DOHH2 (cell line): ENCODE data around the gene CPEB3.
A peak's percentile ranks its signal among the peaks of the same experiment; 100 is the strongest.

Experiments used
- H3F3A ChIP-seq: fragments of 200-600 bp; sonication (generic), shearing (Covaris generic); 2 replicates; pipeline ENCODE4 v1.6.0; 2016; ENCODE audit warnings: antibody characterized with exemption, mild to moderate bottlenecking; ENCODE audit not compliant: control insufficient read depth, insufficient read depth
- H3K27ac ChIP-seq: fragments of 200-600 bp; sonication (generic); 2 replicates; pipeline ENCODE4 v1.5.1; 2014; ENCODE audit warnings: low read depth, mild to moderate bottlenecking, low read length, moderate library complexity
- H3K27me3 ChIP-seq: fragments of 200-600 bp; sonication (generic); 2 replicates; pipeline ENCODE4 v1.6.1; 2014; ENCODE audit warnings: mild to moderate bottlenecking, low read length, mixed read lengths; ENCODE audit not compliant: control insufficient read depth
- H3K36me3 ChIP-seq: fragments of 200-600 bp; sonication (generic); 2 replicates; pipeline ENCODE4 v1.6.1; 2014; ENCODE audit warnings: mild to moderate bottlenecking, low read length, moderate library complexity, mixed read lengths; ENCODE audit not compliant: control insufficient read depth
- H3K4me1 ChIP-seq: fragments of 200-600 bp; sonication (generic); 2 replicates; pipeline ENCODE4 v1.6.1; 2014; ENCODE audit warnings: mild to moderate bottlenecking, low read length, mixed read lengths; ENCODE audit not compliant: control insufficient read depth
- H3K4me2 ChIP-seq: fragments of 200-600 bp; sonication (generic); 2 replicates; pipeline ENCODE4 v1.6.0; 2014; ENCODE audit warnings: mild to moderate bottlenecking, low read length, moderate library complexity
- H3K4me3 ChIP-seq: fragments of 200-600 bp; sonication (generic); 2 replicates; pipeline ENCODE4 v1.5.1; 2014; ENCODE audit warnings: mild to moderate bottlenecking, low read length, mixed read lengths
- H3K79me2 ChIP-seq: fragments of 200-600 bp; sonication (generic); 2 replicates; pipeline ENCODE4 v1.6.1; 2014; ENCODE audit warnings: mild to moderate bottlenecking, low read length, mixed read lengths; ENCODE audit not compliant: control insufficient read depth
- H3K9me2 ChIP-seq: fragments of 200-600 bp; sonication (generic); replicated peaks from 2 replicates; pipeline ENCODE4 v1.6.1; 2014; ENCODE audit warnings: mild to moderate bottlenecking, low read length, mixed read lengths; ENCODE audit not compliant: control insufficient read depth
- H3K9me3 ChIP-seq: fragments of 200-600 bp; sonication (generic); 2 replicates; pipeline ENCODE4 v1.6.1; 2014; ENCODE audit warnings: antibody characterized with exemption, low read length, mixed read lengths; ENCODE audit not compliant: control insufficient read depth, insufficient read depth
- H4K20me1 ChIP-seq: fragments of 200-600 bp; sonication (generic); 2 replicates; pipeline ENCODE4 v1.6.0; 2014; ENCODE audit warnings: low read depth, mild to moderate bottlenecking, antibody characterized with exemption, low read length, moderate library complexity; ENCODE audit not compliant: control insufficient read depth, insufficient read depth
- CTCF ChIP-seq: fragments of 200-600 bp; sonication (generic); IDR thresholded peaks from one replicate; pipeline ENCODE4 v1.5.1; 2014; ENCODE audit warnings: antibody characterized with exemption, mild to moderate bottlenecking, low read depth, low read length; ENCODE audit not compliant: poor library complexity, severe bottlenecking
- EZH2phosphoT487 ChIP-seq: fragments of 200-600 bp; sonication (generic); IDR thresholded peaks from 2 replicates; pipeline ENCODE4 v1.6.1; 2017; ENCODE audit warnings: borderline replicate concordance, mild to moderate bottlenecking, antibody characterized with exemption, low read length, moderate library complexity, mixed read lengths

CPEB3 gene

GRCh38 chr10:92181575-92181974 lies 109.3 kb downstream of the CPEB3 start:
- H3K27ac ChIP-seq, result peak overlapping the region; percentile 47
- H4K20me1 ChIP-seq, result no peaks in the 10 kb centered on the region
- H3K79me2 ChIP-seq, result no peaks in the 10 kb centered on the region
- no peaks in the 10 kb centered on the region for H3F3A ChIP-seq
- peaks cover 44% of the 10 kb centered on the region for H3K4me1 ChIP-seq
- H3K4me2 ChIP-seq, result peak overlapping the region; percentile 46
- H3K36me3 ChIP-seq, result no peaks in the 10 kb centered on the region
- no peaks in the 10 kb centered on the region for H3K9me3 ChIP-seq
- peak overlapping the region; percentile 6; the same call in 1 of the 2 replicates for H3K4me3 ChIP-seq
- no peaks in the 10 kb centered on the region for H3K27me3 ChIP-seq
- TF ChIP-seq CTCF, result peak; percentile 60
- no peak for TF ChIP-seq EZH2phosphoT487
- H3K9me2 ChIP-seq, result no peaks in the 10 kb centered on the region

GRCh38 chr10:92180399-92180798 lies 110.5 kb downstream of the CPEB3 start:
- Histone ChIP-seq H3K27ac (0 out of 2 replicates have a peak overlapping the region, but pooled peaks have one; percentile 47), H4K20me1 (no peaks in the 10 kb centered on the region), H3K4me1 (peaks cover 41% of the 10 kb centered on the region), H3K27me3 (no peaks in the 10 kb centered on the region), H3K79me2 (no peaks in the 10 kb centered on the region), H3K36me3 (no peaks in the 10 kb centered on the region), H3K9me2 (no peaks in the 10 kb centered on the region), H3F3A (no peaks in the 10 kb centered on the region), H3K9me3 (no peaks in the 10 kb centered on the region), H3K4me3 (no peak overlapping the region), H3K4me2 (no peak overlapping the region)
- TF ChIP-seq EZH2phosphoT487 (no peak), CTCF (no peak)

GRCh38 chr10:92177546-92177945 lies 113.3 kb downstream of the CPEB3 start:
- H3F3A ChIP-seq, result no peaks in the 10 kb centered on the region
- TF ChIP-seq CTCF (no peak), EZH2phosphoT487 (no peak)
- no peaks in the 10 kb centered on the region for H3K36me3 ChIP-seq
- peaks cover 24% of the 10 kb centered on the region for H3K4me1 ChIP-seq
- no peak overlapping the region for H3K27ac ChIP-seq
- H3K27me3 ChIP-seq, result no peaks in the 10 kb centered on the region
- H3K4me2 ChIP-seq, result no peak overlapping the region
- H3K4me3 ChIP-seq, result no peak overlapping the region
- no peaks in the 10 kb centered on the region for H3K9me3 ChIP-seq
- no peaks in the 10 kb centered on the region for H4K20me1 ChIP-seq
- H3K79me2 ChIP-seq, result no peaks in the 10 kb centered on the region
- no peaks in the 10 kb centered on the region for H3K9me2 ChIP-seq
